ENCODE measurements around the gene KCTD11. TPM values are rescaled to one million over a fixed set of nuclear protein-coding genes. Genes with fewer than 3 reads are reported as not detected.

KCTD11 gene
- total and polyA plus RNA-seq, 4 donors: 0.39 to 3.5 (median 1.4) TPM

DNA sequence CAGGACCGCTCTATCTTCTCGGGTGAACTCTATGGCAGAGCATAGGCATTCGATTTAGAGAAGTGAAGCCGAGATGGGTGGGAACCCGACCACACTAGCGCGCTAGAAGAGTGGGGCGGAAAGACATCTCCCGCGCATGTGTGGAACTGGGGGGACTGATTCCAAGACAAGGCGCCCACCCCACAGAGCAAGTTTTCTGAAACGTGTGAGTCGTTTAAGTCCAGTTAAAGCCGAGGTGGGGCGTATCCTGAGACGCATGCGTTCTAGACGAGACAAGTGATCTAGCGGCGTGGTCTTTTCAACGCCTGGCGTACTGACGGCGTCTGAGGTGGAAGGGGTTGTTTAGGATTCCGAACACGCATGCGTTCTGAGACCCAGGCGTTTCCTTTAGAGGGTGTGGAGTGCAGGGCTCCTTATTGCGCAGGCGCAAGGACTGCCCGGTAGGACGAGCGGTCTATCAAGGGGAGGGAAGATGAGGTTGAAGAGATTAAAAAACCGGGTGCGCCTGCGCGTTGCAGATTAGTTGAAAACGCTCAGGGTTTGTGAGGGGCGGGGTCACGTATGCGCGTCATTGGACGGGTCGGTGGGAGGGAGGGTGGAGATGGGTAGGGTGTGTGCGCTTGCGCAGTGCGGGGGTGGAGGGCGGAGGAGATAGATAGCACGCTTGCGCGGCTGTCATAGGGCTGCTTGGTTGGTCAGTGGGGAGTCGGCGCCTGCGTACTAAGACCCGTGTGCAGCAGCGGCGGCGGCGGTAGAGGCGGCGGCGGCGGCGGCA, 44.9 kb upstream of the KCTD11 start, which contains the start of gene EIF5A (continued):
- TF ChIP-seq, protein P1, sequence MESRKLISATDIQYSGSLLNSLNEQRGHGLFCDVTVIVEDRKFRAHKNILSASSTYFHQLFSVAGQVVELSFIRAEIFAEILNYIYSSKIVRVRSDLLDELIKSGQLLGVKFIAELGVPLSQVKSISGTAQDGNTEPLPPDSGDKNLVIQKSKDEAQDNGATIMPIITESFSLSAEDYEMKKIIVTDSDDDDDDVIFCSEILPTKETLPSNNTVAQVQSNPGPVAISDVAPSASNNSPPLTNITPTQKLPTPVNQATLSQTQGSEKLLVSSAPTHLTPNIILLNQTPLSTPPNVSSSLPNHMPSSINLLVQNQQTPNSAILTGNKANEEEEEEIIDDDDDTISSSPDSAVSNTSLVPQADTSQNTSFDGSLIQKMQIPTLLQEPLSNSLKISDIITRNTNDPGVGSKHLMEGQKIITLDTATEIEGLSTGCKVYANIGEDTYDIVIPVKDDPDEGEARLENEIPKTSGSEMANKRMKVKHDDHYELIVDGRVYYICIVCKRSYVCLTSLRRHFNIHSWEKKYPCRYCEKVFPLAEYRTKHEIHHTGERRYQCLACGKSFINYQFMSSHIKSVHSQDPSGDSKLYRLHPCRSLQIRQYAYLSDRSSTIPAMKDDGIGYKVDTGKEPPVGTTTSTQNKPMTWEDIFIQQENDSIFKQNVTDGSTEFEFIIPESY (IDR thresholded peaks at IDR 0.05): peak; percentile 83
- TF ChIP-seq GABPA (IDR thresholded peaks at IDR 0.05 in 1 of 2, conservative IDR thresholded peaks at IDR 0.05 in 1 of 2) (peak in 1 of 2 donors; percentile 79), YY1 (IDR thresholded peaks at IDR 0.05) (peak; percentile 97), NR2F2 (IDR thresholded peaks at IDR 0.05) (no peak)
- TF ChIP-seq, protein P2, sequence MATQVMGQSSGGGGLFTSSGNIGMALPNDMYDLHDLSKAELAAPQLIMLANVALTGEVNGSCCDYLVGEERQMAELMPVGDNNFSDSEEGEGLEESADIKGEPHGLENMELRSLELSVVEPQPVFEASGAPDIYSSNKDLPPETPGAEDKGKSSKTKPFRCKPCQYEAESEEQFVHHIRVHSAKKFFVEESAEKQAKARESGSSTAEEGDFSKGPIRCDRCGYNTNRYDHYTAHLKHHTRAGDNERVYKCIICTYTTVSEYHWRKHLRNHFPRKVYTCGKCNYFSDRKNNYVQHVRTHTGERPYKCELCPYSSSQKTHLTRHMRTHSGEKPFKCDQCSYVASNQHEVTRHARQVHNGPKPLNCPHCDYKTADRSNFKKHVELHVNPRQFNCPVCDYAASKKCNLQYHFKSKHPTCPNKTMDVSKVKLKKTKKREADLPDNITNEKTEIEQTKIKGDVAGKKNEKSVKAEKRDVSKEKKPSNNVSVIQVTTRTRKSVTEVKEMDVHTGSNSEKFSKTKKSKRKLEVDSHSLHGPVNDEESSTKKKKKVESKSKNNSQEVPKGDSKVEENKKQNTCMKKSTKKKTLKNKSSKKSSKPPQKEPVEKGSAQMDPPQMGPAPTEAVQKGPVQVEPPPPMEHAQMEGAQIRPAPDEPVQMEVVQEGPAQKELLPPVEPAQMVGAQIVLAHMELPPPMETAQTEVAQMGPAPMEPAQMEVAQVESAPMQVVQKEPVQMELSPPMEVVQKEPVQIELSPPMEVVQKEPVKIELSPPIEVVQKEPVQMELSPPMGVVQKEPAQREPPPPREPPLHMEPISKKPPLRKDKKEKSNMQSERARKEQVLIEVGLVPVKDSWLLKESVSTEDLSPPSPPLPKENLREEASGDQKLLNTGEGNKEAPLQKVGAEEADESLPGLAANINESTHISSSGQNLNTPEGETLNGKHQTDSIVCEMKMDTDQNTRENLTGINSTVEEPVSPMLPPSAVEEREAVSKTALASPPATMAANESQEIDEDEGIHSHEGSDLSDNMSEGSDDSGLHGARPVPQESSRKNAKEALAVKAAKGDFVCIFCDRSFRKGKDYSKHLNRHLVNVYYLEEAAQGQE (IDR thresholded peaks at IDR 0.05): peak; percentile 92

DNA sequence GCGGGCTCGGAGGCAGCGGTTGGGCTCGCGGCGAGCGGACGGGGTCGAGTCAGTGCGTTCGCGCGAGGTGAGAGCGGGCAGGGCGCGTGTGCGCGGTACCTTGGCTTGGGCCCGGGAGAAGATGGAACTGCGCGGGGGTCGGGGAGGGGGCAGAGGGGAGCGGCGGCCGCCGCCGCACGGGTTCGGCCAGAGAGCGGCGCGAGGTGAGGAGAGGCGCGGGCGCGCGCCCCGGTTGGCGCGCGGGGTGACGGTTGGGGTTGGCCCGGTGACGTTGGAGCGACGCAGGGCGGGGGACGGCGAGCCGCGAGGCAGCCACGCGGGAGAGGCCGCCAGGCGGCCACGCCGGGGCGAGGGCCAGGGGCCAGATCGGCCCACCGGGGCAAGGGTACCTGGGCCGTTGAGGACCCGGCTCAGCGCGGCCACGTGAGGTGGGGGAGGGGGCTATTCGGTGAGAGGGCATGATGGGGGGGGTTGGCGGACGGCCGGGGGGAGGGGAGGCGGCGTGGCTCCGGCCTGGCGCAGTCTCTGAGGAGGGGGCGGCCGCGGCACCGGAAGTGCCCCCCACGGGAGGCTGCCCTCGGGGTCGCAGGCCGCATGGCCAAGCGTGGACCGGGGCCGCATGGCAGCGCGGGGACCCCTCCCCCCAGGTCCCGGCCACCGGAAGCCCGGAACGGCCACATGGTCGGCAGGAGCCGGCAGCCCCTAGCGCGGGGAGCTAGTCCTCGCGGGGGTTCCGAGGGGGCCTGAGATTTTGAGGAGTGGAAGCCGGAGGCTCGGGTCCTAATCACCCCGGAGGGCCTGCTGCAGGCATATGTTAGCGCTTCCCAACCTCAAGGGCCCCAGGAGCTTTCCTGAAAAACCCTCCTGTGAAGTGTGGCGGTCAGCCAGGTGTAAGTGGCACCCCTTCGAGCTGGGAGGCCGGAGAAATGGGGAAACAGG, 44.0 kb upstream of the KCTD11 start:
- under 1% methylated on average over 104 of the region's 104 CpGs for WGBS
- peak overlapping the region; percentile 83 to 96 for H3K9ac ChIP-seq (ENCODE audit: low read depth in 1 of 2, low read length in 2 of 2)
- H3K4me1 ChIP-seq (ENCODE audit: control insufficient read depth in 4 of 4, insufficient read depth in 4 of 4, low read length in 3 of 4): peaks cover 7 to 33% (median 21%) of the 10 kb centered on the region in 4 donors
- no peaks in the 10 kb centered on the region for H3K9me3 ChIP-seq (ENCODE audit: control insufficient read depth in 4 of 4, low read length in 3 of 4)
- H3K27me3 ChIP-seq (ENCODE audit: control insufficient read depth in 4 of 4, insufficient read depth in 4 of 4, low read length in 3 of 4): no peaks in the 10 kb centered on the region
- peak overlapping the region; percentile 92 to 95 (median 93) for H3K4me3 ChIP-seq (ENCODE audit: low read depth in 1 of 3, low read length in 3 of 3)
- H3K27ac ChIP-seq (ENCODE audit: low read depth in 1 of 2, low read length in 2 of 2): peak overlapping the region; percentile 96 to 99
- peaks cover 16 to 31% (median 28%) of the 10 kb centered on the region in 4 donors for H3K36me3 ChIP-seq (ENCODE audit: control insufficient read depth in 4 of 4, insufficient read depth in 3 of 4, low read depth in 1 of 4, low read length in 3 of 4)
- DNase-seq (ENCODE audit: low spot score): peak; percentile 59
- TF ChIP-seq RAD21 (IDR thresholded peaks at IDR 0.05) (no peak), HNF4A (conservative IDR thresholded peaks at IDR 0.05) (no peak), TAF1 (conservative IDR thresholded peaks at IDR 0.05) (no peak), RXRA (IDR thresholded peaks at IDR 0.05) (no peak), FOXA2 (IDR thresholded peaks at IDR 0.05) (no peak), JUND (IDR thresholded peaks at IDR 0.05) (no peak), FOXA1 (IDR thresholded peaks at IDR 0.05) (no peak)
- TF ChIP-seq, protein P3, sequence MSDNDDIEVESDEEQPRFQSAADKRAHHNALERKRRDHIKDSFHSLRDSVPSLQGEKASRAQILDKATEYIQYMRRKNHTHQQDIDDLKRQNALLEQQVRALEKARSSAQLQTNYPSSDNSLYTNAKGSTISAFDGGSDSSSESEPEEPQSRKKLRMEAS (IDR thresholded peaks at IDR 0.05): no peak
- TF ChIP-seq, protein P4, sequence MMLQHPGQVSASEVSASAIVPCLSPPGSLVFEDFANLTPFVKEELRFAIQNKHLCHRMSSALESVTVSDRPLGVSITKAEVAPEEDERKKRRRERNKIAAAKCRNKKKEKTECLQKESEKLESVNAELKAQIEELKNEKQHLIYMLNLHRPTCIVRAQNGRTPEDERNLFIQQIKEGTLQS (IDR thresholded peaks at IDR 0.05): no peak
- TF ChIP-seq, protein P5, sequence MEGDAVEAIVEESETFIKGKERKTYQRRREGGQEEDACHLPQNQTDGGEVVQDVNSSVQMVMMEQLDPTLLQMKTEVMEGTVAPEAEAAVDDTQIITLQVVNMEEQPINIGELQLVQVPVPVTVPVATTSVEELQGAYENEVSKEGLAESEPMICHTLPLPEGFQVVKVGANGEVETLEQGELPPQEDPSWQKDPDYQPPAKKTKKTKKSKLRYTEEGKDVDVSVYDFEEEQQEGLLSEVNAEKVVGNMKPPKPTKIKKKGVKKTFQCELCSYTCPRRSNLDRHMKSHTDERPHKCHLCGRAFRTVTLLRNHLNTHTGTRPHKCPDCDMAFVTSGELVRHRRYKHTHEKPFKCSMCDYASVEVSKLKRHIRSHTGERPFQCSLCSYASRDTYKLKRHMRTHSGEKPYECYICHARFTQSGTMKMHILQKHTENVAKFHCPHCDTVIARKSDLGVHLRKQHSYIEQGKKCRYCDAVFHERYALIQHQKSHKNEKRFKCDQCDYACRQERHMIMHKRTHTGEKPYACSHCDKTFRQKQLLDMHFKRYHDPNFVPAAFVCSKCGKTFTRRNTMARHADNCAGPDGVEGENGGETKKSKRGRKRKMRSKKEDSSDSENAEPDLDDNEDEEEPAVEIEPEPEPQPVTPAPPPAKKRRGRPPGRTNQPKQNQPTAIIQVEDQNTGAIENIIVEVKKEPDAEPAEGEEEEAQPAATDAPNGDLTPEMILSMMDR (IDR thresholded peaks at IDR 0.05; ENCODE audit: low read depth, low read length, missing input control): no peak

Measured in liver (tissue), 9 donors.